ENCODE results near the gene ST3GAL2.

Gene ST3GAL2

DNA sequence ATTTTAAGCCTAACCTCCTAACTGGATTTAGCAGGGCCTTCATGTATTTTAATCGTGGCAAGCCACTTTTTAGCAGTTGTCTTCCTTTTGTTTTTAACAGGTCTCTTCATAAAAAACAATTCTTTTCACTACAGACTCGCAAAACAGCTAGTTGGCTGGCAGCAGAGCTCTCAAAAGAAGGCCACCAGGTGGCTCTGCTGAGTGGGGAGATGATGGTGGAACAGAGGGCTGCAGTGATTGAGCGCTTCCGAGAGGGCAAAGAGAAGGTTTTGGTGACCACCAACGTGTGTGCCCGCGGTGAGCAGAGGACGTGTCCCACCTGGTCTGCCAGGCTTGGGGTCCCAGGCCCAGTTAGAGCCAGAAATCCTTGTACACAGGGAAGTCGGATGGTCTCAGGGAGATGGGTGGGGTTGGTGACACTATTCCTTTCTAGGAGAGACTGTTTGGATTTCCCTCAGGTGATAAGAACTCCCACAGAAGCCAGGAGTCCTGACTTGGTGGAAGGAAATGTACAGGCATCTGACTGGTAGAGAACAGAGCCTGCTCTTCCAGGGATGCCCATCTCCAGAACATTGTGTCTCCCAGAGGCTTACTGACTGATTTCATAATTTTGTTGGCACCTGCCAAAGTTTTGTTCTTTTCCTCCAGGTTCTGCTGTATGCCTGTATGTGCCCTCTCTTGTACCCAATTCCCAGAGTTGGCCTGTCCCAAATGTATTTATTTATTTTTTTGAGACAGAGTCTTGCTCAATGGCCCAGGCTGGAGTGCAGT is 107.1 kb downstream of the ST3GAL2 start:
- no peak for DNase-seq (ENCODE audit: low spot score)

GRCh38 chr16:70331091-70331490 is 107.8 kb downstream of the ST3GAL2 start:
- no peak for DNase-seq (ENCODE audit: low spot score)

All from HuH-7.5 (cell line).